Measurements from ENCODE around the gene MRTFB.

The MRTFB gene

GRCh38 chr16:14236401-14236800 is 165.3 kb downstream of the MRTFB start:
- DNase-seq (ENCODE audit: low spot score): no peak

GRCh38 chr16:14238756-14239155 is 167.6 kb downstream of the MRTFB start:
- DNase-seq (ENCODE audit: low spot score): no peak

- no peak for DNase-seq (ENCODE audit: low spot score)
Measured at GRCh38 chr16:14239791-14240190, 168.7 kb downstream of the MRTFB start.

GRCh38 chr16:14240219-14240843 is 169.2 kb downstream of the MRTFB start:
- no peak for DNase-seq (ENCODE audit: low spot score)

GRCh38 chr16:14240964-14241363 is 169.8 kb downstream of the MRTFB start:
- no peak for DNase-seq (ENCODE audit: low spot score)

- DNase-seq (ENCODE audit: low spot score): no peak
Measured at GRCh38 chr16:14241631-14242030, 170.5 kb downstream of the MRTFB start.

GRCh38 chr16:14242769-14243168 is 171.7 kb downstream of the MRTFB start:
- no peak for DNase-seq (ENCODE audit: low spot score)

GRCh38 chr16:14244196-14245010 is 173.3 kb downstream of the MRTFB start:
- DNase-seq (ENCODE audit: low spot score): no peak

- no peak for DNase-seq (ENCODE audit: low spot score)
Measured at GRCh38 chr16:14248791-14249190, 177.7 kb downstream of the MRTFB start.

- peak; percentile 55 for DNase-seq (ENCODE audit: low spot score)
Measured at GRCh38 chr16:14249291-14250032, 178.3 kb downstream of the MRTFB start.

GRCh38 chr16:14251419-14251818 is 180.3 kb downstream of the MRTFB start:
- DNase-seq (ENCODE audit: low spot score): no peak

- DNase-seq (ENCODE audit: low spot score): no peak
Measured at GRCh38 chr16:14252860-14253259, 181.7 kb downstream of the MRTFB start.

- DNase-seq (ENCODE audit: low spot score): no peak
Measured at GRCh38 chr16:14263011-14263410, 191.9 kb downstream of the MRTFB start.

GRCh38 chr16:14263769-14264168 is 192.7 kb downstream of the MRTFB start:
- DNase-seq (ENCODE audit: low spot score): no peak

- DNase-seq (ENCODE audit: low spot score): no peak
Measured at GRCh38 chr16:14264327-14264943, 193.3 kb downstream of the MRTFB start.

- DNase-seq (ENCODE audit: low spot score): no peak
Measured at GRCh38 chr16:14268073-14268472, 197.0 kb downstream of the MRTFB start.

- DNase-seq (ENCODE audit: low spot score): no peak
Measured at GRCh38 chr16:14275934-14276333, 204.8 kb downstream of the MRTFB start.

GRCh38 chr16:14278749-14279148 is 207.6 kb downstream of the MRTFB start:
- no peak for DNase-seq (ENCODE audit: low spot score)

- DNase-seq (ENCODE audit: low spot score): no peak
Measured at GRCh38 chr16:14280541-14280940, 209.4 kb downstream of the MRTFB start.

GRCh38 chr16:14283786-14284185 is 212.7 kb downstream of the MRTFB start:
- no peak for DNase-seq (ENCODE audit: low spot score)

GRCh38 chr16:14284371-14284770 is 213.3 kb downstream of the MRTFB start:
- DNase-seq (ENCODE audit: low spot score): peak; percentile 9

- DNase-seq (ENCODE audit: low spot score): peak; percentile 77
Measured at GRCh38 chr16:14284930-14285512, 213.9 kb downstream of the MRTFB start.
